Natural killer cell (primary cell): Measurements from ENCODE around the gene THSD7B. TPM values are rescaled to one million over a fixed set of nuclear protein-coding genes. Genes with fewer than 3 reads are reported as not detected.

Source experiments
- ATAC-seq, 3 donors: fragments of 150-1000 bp in 2 of 3; fragments of 200-7000 bp in 1 of 3; cut with Tn5 transposase; 1 replicate in 1 of 3; 2 replicates in 2 of 3; pipeline ENCODE4 v1.10.0; 2021; ENCODE audit warnings: mild to moderate bottlenecking in 2 of 3, moderate library complexity in 2 of 3
- DNase-seq, 2 donors: peaks; one replicate each; pipeline versions ENCODE4 v3.0.0 to v3.0.0-alpha.2; 2013 to 2021; ENCODE audit warnings: mixed read lengths in 1 of 2
- H3K27ac ChIP-seq: one replicate; pipeline ENCODE4 v1.5.1; 2013; ENCODE audit warnings: mild to moderate bottlenecking, low read length
- H3K27me3 ChIP-seq: one replicate; pipeline ENCODE4 v1.6.1; 2013; ENCODE audit warnings: low read length; ENCODE audit not compliant: control insufficient read depth, insufficient read depth
- H3K36me3 ChIP-seq: one replicate; pipeline ENCODE4 v1.6.1; 2013; ENCODE audit warnings: low read length; ENCODE audit not compliant: control insufficient read depth, insufficient read depth
- H3K4me1 ChIP-seq: one replicate; pipeline ENCODE4 v1.6.1; 2013; ENCODE audit warnings: low read length; ENCODE audit not compliant: control insufficient read depth, insufficient read depth
- H3K4me3 ChIP-seq: one replicate; pipeline ENCODE4 v1.5.1; 2013; ENCODE audit warnings: low read length
- H3K9me3 ChIP-seq: one replicate; pipeline ENCODE4 v1.6.1; 2013; ENCODE audit warnings: low read length; ENCODE audit not compliant: control insufficient read depth, insufficient read depth
- H3K27ac Mint-ChIP-seq, 2 donors: one replicate each; pipeline ENCODE4 v1.8.0; 2022; ENCODE audit warnings: mild to moderate bottlenecking in 2 of 2, mixed read lengths in 2 of 2, moderate library complexity in 1 of 2
- H3K27me3 Mint-ChIP-seq, 2 donors: one replicate each; pipeline ENCODE4 v1.8.0; 2022; ENCODE audit warnings: low read depth in 2 of 2, mixed read lengths in 2 of 2
- H3K36me3 Mint-ChIP-seq: one replicate; pipeline ENCODE4 v1.8.0; 2022; ENCODE audit warnings: mixed read lengths
- H3K4me1 Mint-ChIP-seq, 2 donors: one replicate each; pipeline ENCODE4 v1.8.0; 2022; ENCODE audit warnings: mixed read lengths in 2 of 2
- H3K4me3 Mint-ChIP-seq: one replicate; pipeline ENCODE4 v1.8.0; 2022; ENCODE audit warnings: mild to moderate bottlenecking, moderate library complexity, mixed read lengths
- H3K9me3 Mint-ChIP-seq, 2 donors: one replicate each; pipeline ENCODE4 v1.8.0; 2022; ENCODE audit warnings: mixed read lengths in 2 of 2
- CTCF ChIP-seq: fragments of 200-600 bp; IDR thresholded peaks from one replicate; pipeline ENCODE4 v1.8.0; 2022; ENCODE audit warnings: antibody characterized with exemption
- WGBS: methylation state at CpG from one replicate; pipeline ENCODE4 v1.1.7; 2013; ENCODE audit warnings: missing lambda C conversion rate; ENCODE audit not compliant: insufficient coverage; 5-methylcytosine and 5-hydroxymethylcytosine counted together
- intact Hi-C: fragments of 100-400 bp; cut with micrococcal nuclease; formaldehyde crosslinking; loops from one replicate; pipeline ENCODE4 v1.14.2; 2022
- total RNA-seq, 4 donors: library from RNA; stranded (reverse); fragments of 120-200 nt in 1 of 4; gene quantifications; one replicate each; pipeline versions ENCODE4 v1.2.3 to v1.2.4, GENCODE V29; 2013 to 2022

THSD7B gene
- total RNA-seq, 3 donors from 2014 or later (not counting 1 experiment from before 2014, with no cell fraction given), result not detected

- Histone ChIP-seq H3K27ac (no peak overlapping the region), H3K9me3 (no peaks in the 10 kb centered on the region), H3K36me3 (no peaks in the 10 kb centered on the region), H3K27me3 (no peaks in the 10 kb centered on the region), H3K4me1 (no peaks in the 10 kb centered on the region), H3K4me3 (no peak overlapping the region)
- peaks cover 17% of the 10 kb centered on the region in 2 donors for H3K9me3 Mint-ChIP-seq
- DNase-seq (no peak), ATAC-seq (no peak)
- no peaks in the 10 kb centered on the region for H3K4me1 Mint-ChIP-seq
- TF ChIP-seq CTCF, result no peak
- no peak overlapping the region for H3K27ac Mint-ChIP-seq
- no peaks in the 10 kb centered on the region for H3K27me3 Mint-ChIP-seq
- no peaks in the 10 kb centered on the region for H3K36me3 Mint-ChIP-seq
- H3K4me3 Mint-ChIP-seq, result no peak overlapping the region
- WGBS, result no CpG with 5 or more reads among the region's 2 CpGs
- intact Hi-C loops, result no loop called here
Observed at GRCh38 chr2:137644731-137645130, 879.4 kb downstream of the THSD7B start.

- peaks cover 5% of the 10 kb centered on the region for H3K9me3 ChIP-seq
- intact Hi-C loops, result no loop called here
- no peaks in the 10 kb centered on the region for H3K4me1 ChIP-seq
- H3K27ac ChIP-seq, result no peak overlapping the region
- Mint-ChIP-seq H3K4me3 (no peak overlapping the region), H3K4me1 (no peaks in the 10 kb centered on the region), H3K27me3 (no peaks in the 10 kb centered on the region), H3K9me3 (peaks cover 15 to 17% of the 10 kb centered on the region in 2 donors), H3K36me3 (peaks cover 7% of the 10 kb centered on the region), H3K27ac (no peak overlapping the region)
- WGBS, result 88% methylated on average over 1 of the region's 2 CpGs
- H3K27me3 ChIP-seq, result no peaks in the 10 kb centered on the region
- DNase-seq (no peak), ATAC-seq (no peak)
- H3K4me3 ChIP-seq, result no peak overlapping the region
- no peaks in the 10 kb centered on the region for H3K36me3 ChIP-seq
- TF ChIP-seq CTCF, result no peak
Observed at GRCh38 chr2:137654046-137654445, 888.7 kb downstream of the THSD7B start.

- Histone ChIP-seq H3K36me3 (no peaks in the 10 kb centered on the region), H3K27me3 (no peaks in the 10 kb centered on the region), H3K4me1 (no peaks in the 10 kb centered on the region), H3K9me3 (peaks cover 5% of the 10 kb centered on the region), H3K4me3 (no peak overlapping the region), H3K27ac (no peak overlapping the region)
- TF ChIP-seq CTCF, result no peak
- Mint-ChIP-seq H3K27ac (no peak overlapping the region), H3K27me3 (no peaks in the 10 kb centered on the region), H3K4me3 (no peak overlapping the region), H3K4me1 (no peaks in the 10 kb centered on the region), H3K9me3 (peaks cover 11 to 13% of the 10 kb centered on the region in 2 donors), H3K36me3 (peaks cover under 1% of the 10 kb centered on the region)
- 98% methylated on average over 3 of the region's 3 CpGs for WGBS
- intact Hi-C loops, result no loop called here
- DNase-seq (no peak), ATAC-seq (no peak)
Observed at GRCh38 chr2:137655814-137656213, 890.5 kb downstream of the THSD7B start.

GRCh38 chr2:137658433-137658832, 893.1 kb downstream of the THSD7B start:
- Histone ChIP-seq H3K36me3 (no peaks in the 10 kb centered on the region), H3K27me3 (no peaks in the 10 kb centered on the region), H3K9me3 (peaks cover 10% of the 10 kb centered on the region), H3K4me1 (no peaks in the 10 kb centered on the region), H3K27ac (no peak overlapping the region), H3K4me3 (no peak overlapping the region)
- no peak for ATAC-seq
- TF ChIP-seq CTCF, result no peak
- intact Hi-C loops, result no loop called here
- no peak for DNase-seq
- peaks cover 14 to 15% of the 10 kb centered on the region in 2 donors for H3K9me3 Mint-ChIP-seq
- no peak overlapping the region for H3K4me3 Mint-ChIP-seq
- H3K4me1 Mint-ChIP-seq, result no peaks in the 10 kb centered on the region
- no CpG with 5 or more reads among the region's 4 CpGs for WGBS
- no peaks in the 10 kb centered on the region for H3K36me3 Mint-ChIP-seq
- no peaks in the 10 kb centered on the region for H3K27me3 Mint-ChIP-seq
- no peak overlapping the region for H3K27ac Mint-ChIP-seq
